GM23248 (cell line): ENCODE data around the gene DERA. TPM values are rescaled to one million over a fixed set of nuclear protein-coding genes. Genes with fewer than 3 reads are reported as not detected.
A peak's percentile ranks its signal among the peaks of the same experiment; 100 is the strongest.

Source experiments
- DNase-seq: peaks from one replicate; pipeline ENCODE4 v3.0.0-alpha.2; 2015
- H2AFZ ChIP-seq: fragments of 200-600 bp; sonication (generic); 2 replicates; pipeline ENCODE4 v1.6.1; 2016; ENCODE audit warnings: antibody characterized with exemption
- H3F3A ChIP-seq: fragments of 200-600 bp; sonication (generic); 2 replicates; pipeline ENCODE4 v1.6.1; 2016; ENCODE audit warnings: mild to moderate bottlenecking, antibody characterized with exemption, mixed run types; ENCODE audit not compliant: insufficient read depth
- H3K27ac ChIP-seq: fragments of 200-600 bp; sonication (generic); 2 replicates; pipeline ENCODE4 v1.5.1; 2016; ENCODE audit warnings: mild to moderate bottlenecking
- H3K27me3 ChIP-seq: fragments of 200-600 bp; sonication (generic); replicated peaks from 2 replicates; pipeline ENCODE4 v1.6.1; 2016; ENCODE audit warnings: mild to moderate bottlenecking; ENCODE audit not compliant: insufficient read depth
- H3K36me3 ChIP-seq: fragments of 200-600 bp; sonication (generic); 2 replicates; pipeline ENCODE4 v1.6.1; 2016; ENCODE audit warnings: low read depth, mild to moderate bottlenecking
- H3K4me1 ChIP-seq: fragments of 200-600 bp; sonication (generic); 2 replicates; pipeline ENCODE4 v1.6.1; 2016; ENCODE audit warnings: mild to moderate bottlenecking; ENCODE audit not compliant: insufficient read depth
- H3K4me2 ChIP-seq: fragments of 200-600 bp; sonication (generic); one replicate; pipeline ENCODE4 v1.6.1; 2016; ENCODE audit warnings: mild to moderate bottlenecking; ENCODE audit not compliant: unreplicated experiment
- H3K4me3 ChIP-seq: fragments of 200-600 bp; sonication (generic); 2 replicates; pipeline ENCODE4 v1.5.1; 2016; ENCODE audit warnings: mild to moderate bottlenecking
- H3K79me2 ChIP-seq: fragments of 200-600 bp; sonication (generic); 2 replicates; pipeline ENCODE4 v1.6.1; 2016; ENCODE audit warnings: mild to moderate bottlenecking; ENCODE audit not compliant: insufficient read depth
- H3K9ac ChIP-seq: fragments of 200-600 bp; sonication (generic); 2 replicates; pipeline ENCODE4 v1.6.1; 2016; ENCODE audit warnings: mild to moderate bottlenecking
- H3K9me2 ChIP-seq: fragments of 200-600 bp; sonication (generic); 2 replicates; pipeline ENCODE4 v1.6.1; 2016; ENCODE audit warnings: mixed run types, mild to moderate bottlenecking, moderate library complexity; ENCODE audit not compliant: insufficient read depth
- H3K9me3 ChIP-seq: fragments of 200-600 bp; sonication (generic); one replicate; pipeline ENCODE4 v1.6.1; 2017; ENCODE audit warnings: low read depth
- H4K20me1 ChIP-seq: fragments of 200-600 bp; sonication (generic); 2 replicates; pipeline ENCODE4 v1.6.0; 2016; ENCODE audit not compliant: insufficient read depth
- EZH2 ChIP-seq: fragments of 200-600 bp; sonication (generic); IDR thresholded peaks from 2 replicates; pipeline ENCODE4 v1.6.1; 2018; ENCODE audit warnings: antibody characterized with exemption, mild to moderate bottlenecking; ENCODE audit not compliant: insufficient read depth, poor library complexity, severe bottlenecking
- EZH2phosphoT487 ChIP-seq: fragments of 200-600 bp; sonication (generic); IDR thresholded peaks from 2 replicates; pipeline ENCODE4 v1.6.1; 2018; ENCODE audit warnings: antibody characterized with exemption, moderate library complexity, mild to moderate bottlenecking, low read depth; ENCODE audit not compliant: insufficient read depth
- WGBS, 2 experiments: methylation state at CpG; one replicate each; pipeline ENCODE4 v1.1.6; 2015 to 2017; ENCODE audit warnings: low lambda C conversion rate in 2 of 2, low coverage in 1 of 2; ENCODE audit errors: missing lambda C conversion rate in 2 of 2; 5-methylcytosine and 5-hydroxymethylcytosine counted together
- in situ Hi-C: fragments of 300-500 bp; cut with MboI; formaldehyde crosslinking; loops from 2 replicates; pipeline ENCODE4 v1.15.0; 2020
- polyA plus RNA-seq: library from polyadenylated mRNA; unstranded; fragments of >200 nt; fragmentation: Nextera tagmentation; extraction: Ambion mirVana; gene quantifications from 2 replicates; pipeline ENCODE4 v1.2.1, GENCODE V29; 2016
- total RNA-seq: library from RNA; depleted of rRNA; stranded (reverse); fragments of >200 nt; shearing (Covaris generic); gene quantifications from 2 replicates; pipeline ENCODE4 v1.2.3, GENCODE V29; 2014

The DERA gene
- total and polyA plus RNA-seq, 2 experiments from 2014 or later, result 47.3 to 70.5 TPM

DNA sequence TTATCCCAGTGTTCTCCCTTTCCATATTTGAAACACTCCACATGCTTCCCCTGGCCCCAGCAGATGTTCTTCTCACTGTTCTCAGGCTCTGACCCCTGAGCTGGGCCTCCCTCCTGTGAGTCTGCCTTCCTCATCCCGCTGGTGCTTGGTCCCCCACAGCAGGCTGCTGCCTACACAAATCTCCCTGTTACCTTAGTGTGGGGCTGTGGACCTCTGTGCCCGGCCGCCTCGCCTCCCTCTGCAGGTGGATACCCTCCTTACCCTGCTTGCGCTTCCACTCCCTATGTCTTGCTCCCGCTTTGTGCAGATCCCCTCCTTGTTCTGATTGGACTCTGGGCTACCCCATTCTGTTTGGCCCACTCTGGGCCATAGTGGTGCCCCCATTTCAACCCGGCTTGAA lies 6.9 kb downstream of the DERA start:
- Histone ChIP-seq H3K9me2 (no peaks in the 10 kb centered on the region), H3K4me2 (no peak overlapping the region), H3K79me2 (peaks cover 97% of the 10 kb centered on the region), H3F3A (no peaks in the 10 kb centered on the region), H3K4me3 (no peak overlapping the region), H3K9me3 (no peaks in the 10 kb centered on the region), H3K36me3 (no peaks in the 10 kb centered on the region), H3K27me3 (no peaks in the 10 kb centered on the region), H3K27ac (no peak overlapping the region), H3K9ac (no peak overlapping the region), H3K4me1 (peaks cover under 1% of the 10 kb centered on the region; the same call in 1 of the 2 replicates), H2AFZ (no peak overlapping the region), H4K20me1 (no peaks in the 10 kb centered on the region)
- no peak for DNase-seq
- in situ Hi-C loops, result no loop called here
- TF ChIP-seq EZH2 (no peak), EZH2phosphoT487 (no peak)
- 88 to 95% methylated on average over 7 of the region's 7 CpGs for WGBS, 2 experiments

GRCh38 chr12:15919418-15919817 lies 8.3 kb downstream of the DERA start:
- TF ChIP-seq EZH2 (no peak), EZH2phosphoT487 (no peak)
- H3K9me2 ChIP-seq, result no peaks in the 10 kb centered on the region
- no peak overlapping the region for H3K4me3 ChIP-seq
- no peak overlapping the region for H3K27ac ChIP-seq
- no peak overlapping the region for H3K9ac ChIP-seq
- H3K4me1 ChIP-seq, result no peaks in the 10 kb centered on the region
- in situ Hi-C loops, result no loop called here
- H2AFZ ChIP-seq, result no peak overlapping the region
- no peaks in the 10 kb centered on the region for H4K20me1 ChIP-seq
- H3K4me2 ChIP-seq, result no peak overlapping the region
- no peak for DNase-seq
- H3K9me3 ChIP-seq, result no peaks in the 10 kb centered on the region
- no peaks in the 10 kb centered on the region for H3K36me3 ChIP-seq
- H3F3A ChIP-seq, result no peaks in the 10 kb centered on the region
- WGBS, 2 experiments, result 93 to 97% methylated on average over 2 of the region's 2 CpGs
- no peaks in the 10 kb centered on the region for H3K27me3 ChIP-seq
- peaks cover 96% of the 10 kb centered on the region for H3K79me2 ChIP-seq

- no peaks in the 10 kb centered on the region for H4K20me1 ChIP-seq
- no peaks in the 10 kb centered on the region for H3K27me3 ChIP-seq
- no peaks in the 10 kb centered on the region for H3K9me3 ChIP-seq
Observed at GRCh38 chr12:15924956-15925355, 13.8 kb downstream of the DERA start.

GRCh38 chr12:15928346-15928745 lies 17.2 kb downstream of the DERA start:
- Histone ChIP-seq H3K27ac (peak overlapping the region; percentile 58), H3K4me1 (peaks cover 39% of the 10 kb centered on the region), H3K9me2 (no peaks in the 10 kb centered on the region), H2AFZ (peak overlapping the region; percentile 15; the same call in 1 of the 2 replicates), H4K20me1 (no peaks in the 10 kb centered on the region), H3K27me3 (no peaks in the 10 kb centered on the region), H3K79me2 (peaks cover 83% of the 10 kb centered on the region), H3K4me2 (peak overlapping the region; percentile 76), H3K4me3 (peak overlapping the region; percentile 32), H3F3A (peaks cover 15% of the 10 kb centered on the region), H3K36me3 (no peaks in the 10 kb centered on the region), H3K9me3 (no peaks in the 10 kb centered on the region), H3K9ac (no peak overlapping the region)
- TF ChIP-seq EZH2phosphoT487 (no peak), EZH2 (no peak)
- DNase-seq, result peak; percentile 92
- in situ Hi-C loops, result no loop called here
- 0 to 5% methylated on average over 2 of the region's 2 CpGs for WGBS, 2 experiments

More at GRCh38 chr12:15924956-15925355, 13.8 kb downstream of the DERA start:
- H3K9me2 ChIP-seq, result no peaks in the 10 kb centered on the region
- DNase-seq, result no peak
- in situ Hi-C loops, result no loop called here
- H3K4me1 ChIP-seq, result peaks cover 26% of the 10 kb centered on the region
- H3K4me3 ChIP-seq, result no peak overlapping the region
- H3F3A ChIP-seq, result peaks cover 15% of the 10 kb centered on the region
- H3K4me2 ChIP-seq, result no peak overlapping the region
- TF ChIP-seq EZH2, result no peak
- no peak for TF ChIP-seq EZH2phosphoT487
- H3K9ac ChIP-seq, result no peak overlapping the region
- H3K79me2 ChIP-seq, result peaks cover 82% of the 10 kb centered on the region
- no peak overlapping the region for H3K27ac ChIP-seq
- WGBS, 2 experiments, result 100% methylated on average over 1 of the region's 1 CpG
- no peaks in the 10 kb centered on the region for H3K36me3 ChIP-seq
- no peak overlapping the region for H2AFZ ChIP-seq
